ENCODE data around the gene CYBRD1.
A peak's percentile ranks its signal among the peaks of the same experiment; 100 is the strongest.
"Not testable (repeated sequence)": the region's sequence is repeated elsewhere in the genome, so short reads cannot be mapped to it uniquely, and the experiment has no call there.

Gene CYBRD1

GRCh38 chr2:171533331-171533730 is 11.1 kb downstream of the CYBRD1 start:
- DNase-seq (ENCODE audit: low read depth), result no peak
- no peak for TF ChIP-seq POLR2A (IDR thresholded peaks at IDR 0.05; ENCODE audit: extremely low read depth, insufficient read length)
- no peak for TF ChIP-seq CTCF (IDR thresholded peaks at IDR 0.05; ENCODE audit: low read depth, low read length)
- TF ChIP-seq MAX (IDR thresholded peaks at IDR 0.05; ENCODE audit: low read depth, low read length), result no peak
- no peak for TF ChIP-seq MYC (IDR thresholded peaks at IDR 0.05; ENCODE audit: low read depth, low read length)
- H3K4me3 ChIP-seq (ENCODE audit: low read depth, low read length), result no peak overlapping the region

GRCh38 chr2:171535528-171535927 is 13.3 kb downstream of the CYBRD1 start:
- H3K4me3 ChIP-seq (ENCODE audit: low read depth, low read length); DNase-seq (ENCODE audit: low read depth): not testable (repeated sequence)

GRCh38 chr2:171540437-171540836 is 18.2 kb downstream of the CYBRD1 start:
- no peak for DNase-seq (ENCODE audit: low read depth)
- H3K4me3 ChIP-seq (ENCODE audit: low read depth, low read length), result no peak overlapping the region
- TF ChIP-seq MYC (IDR thresholded peaks at IDR 0.05; ENCODE audit: low read depth, low read length), result no peak
- no peak for TF ChIP-seq MAX (IDR thresholded peaks at IDR 0.05; ENCODE audit: low read depth, low read length)

GRCh38 chr2:171541202-171541887 is 19.1 kb downstream of the CYBRD1 start:
- H3K4me3 ChIP-seq (ENCODE audit: low read depth, low read length), result no peak overlapping the region
- TF ChIP-seq MAX (IDR thresholded peaks at IDR 0.05; ENCODE audit: low read depth, low read length), result no peak
- TF ChIP-seq MYC (IDR thresholded peaks at IDR 0.05; ENCODE audit: low read depth, low read length), result no peak
- TF ChIP-seq POLR2A (IDR thresholded peaks at IDR 0.05; ENCODE audit: extremely low read depth, insufficient read length), result no peak
- TF ChIP-seq CTCF (IDR thresholded peaks at IDR 0.05; ENCODE audit: low read depth, low read length), result peak; percentile 69
- DNase-seq (ENCODE audit: low read depth), result peak; percentile 52

- TF ChIP-seq MAX (IDR thresholded peaks at IDR 0.05; ENCODE audit: low read depth, low read length) (no peak), MYC (IDR thresholded peaks at IDR 0.05; ENCODE audit: low read depth, low read length) (no peak), POLR2A (IDR thresholded peaks at IDR 0.05; ENCODE audit: extremely low read depth, insufficient read length) (no peak), CTCF (IDR thresholded peaks at IDR 0.05; ENCODE audit: low read depth, low read length) (no peak)
- no peak overlapping the region for H3K4me3 ChIP-seq (ENCODE audit: low read depth, low read length)
- DNase-seq (ENCODE audit: low read depth), result no peak
Measured at GRCh38 chr2:171545086-171545485, 22.8 kb downstream of the CYBRD1 start.

- peak; percentile 40 for DNase-seq (ENCODE audit: low read depth)
- TF ChIP-seq MYC (IDR thresholded peaks at IDR 0.05; ENCODE audit: low read depth, low read length) (no peak), MAX (IDR thresholded peaks at IDR 0.05; ENCODE audit: low read depth, low read length) (no peak), POLR2A (IDR thresholded peaks at IDR 0.05; ENCODE audit: extremely low read depth, insufficient read length) (no peak), CTCF (IDR thresholded peaks at IDR 0.05; ENCODE audit: low read depth, low read length) (no peak)
- no peak overlapping the region for H3K4me3 ChIP-seq (ENCODE audit: low read depth, low read length)
Measured at GRCh38 chr2:171547256-171547655, 25.0 kb downstream of the CYBRD1 start.

- DNase-seq (ENCODE audit: low read depth), result no peak
- no peak overlapping the region for H3K4me3 ChIP-seq (ENCODE audit: low read depth, low read length)
- TF ChIP-seq MAX (IDR thresholded peaks at IDR 0.05; ENCODE audit: low read depth, low read length) (no peak), CTCF (IDR thresholded peaks at IDR 0.05; ENCODE audit: low read depth, low read length) (no peak), POLR2A (IDR thresholded peaks at IDR 0.05; ENCODE audit: extremely low read depth, insufficient read length) (no peak), MYC (IDR thresholded peaks at IDR 0.05; ENCODE audit: low read depth, low read length) (no peak)
Measured at GRCh38 chr2:171547720-171548119, 25.4 kb downstream of the CYBRD1 start.
